ENCODE measurements around the gene SPRY1.

GRCh38 chr4:123354701-123355100, 41.9 kb upstream of the SPRY1 start:
- TF ChIP-seq CTCF (IDR thresholded peaks at IDR 0.05), result no peak
- TF ChIP-seq POLR2A (IDR thresholded peaks at IDR 0.05), result no peak
